ENCODE data around the gene GYG1.

GYG1 gene

GRCh38 chr3:149016669-149017541, 25.6 kb downstream of the GYG1 start:
- DNase-seq (ENCODE audit: low spot score) = peak; percentile 65

- no peak for DNase-seq (ENCODE audit: low spot score)
These were observed 26.9 kb downstream of the GYG1 start for GRCh38 chr3:149018247-149018646.

GRCh38 chr3:149019580-149019979, 28.2 kb downstream of the GYG1 start:
- no peak for DNase-seq (ENCODE audit: low spot score)

GRCh38 chr3:149020196-149020838, 29.0 kb downstream of the GYG1 start:
- DNase-seq (ENCODE audit: low spot score) = no peak

- DNase-seq (ENCODE audit: low spot score) = no peak
These were observed 29.5 kb downstream of the GYG1 start for GRCh38 chr3:149020839-149021252.

- DNase-seq (ENCODE audit: low spot score) = no peak
These were observed 30.5 kb downstream of the GYG1 start for GRCh38 chr3:149021830-149022229.

GRCh38 chr3:149023951-149024350, 32.6 kb downstream of the GYG1 start:
- DNase-seq (ENCODE audit: low spot score) = no peak

- DNase-seq (ENCODE audit: low spot score) = no peak
These were observed 35.4 kb downstream of the GYG1 start for GRCh38 chr3:149026718-149027117.

- DNase-seq (ENCODE audit: low spot score) = no peak
These were observed 39.8 kb downstream of the GYG1 start for GRCh38 chr3:149031096-149031495.

GRCh38 chr3:149037684-149038083, 46.3 kb downstream of the GYG1 start:
- no peak for DNase-seq (ENCODE audit: low spot score)

GRCh38 chr3:149038322-149038721, 47.0 kb downstream of the GYG1 start:
- no peak for DNase-seq (ENCODE audit: low spot score)

- DNase-seq (ENCODE audit: low spot score) = peak; percentile 19
These were observed 51.5 kb downstream of the GYG1 start for GRCh38 chr3:149042789-149043386.

- no peak for DNase-seq (ENCODE audit: low spot score)
These were observed 53.2 kb downstream of the GYG1 start for GRCh38 chr3:149044339-149045083.

GRCh38 chr3:149055575-149055974, 64.2 kb downstream of the GYG1 start:
- DNase-seq (ENCODE audit: low spot score) = no peak

GRCh38 chr3:149058198-149058597, 66.9 kb downstream of the GYG1 start:
- DNase-seq (ENCODE audit: low spot score) = no peak

- no peak for DNase-seq (ENCODE audit: low spot score)
These were observed 67.3 kb downstream of the GYG1 start for GRCh38 chr3:149058602-149059001.

GRCh38 chr3:149061776-149062175, 70.4 kb downstream of the GYG1 start:
- DNase-seq (ENCODE audit: low spot score) = no peak

- no peak for DNase-seq (ENCODE audit: low spot score)
These were observed 76.5 kb downstream of the GYG1 start for GRCh38 chr3:149067883-149068282.

Data from hepatic stellate cell (primary cell).